ENCODE data around the gene FBLL1. TPM values are rescaled to one million over a fixed set of nuclear protein-coding genes. Genes with fewer than 3 reads are reported as not detected.

The FBLL1 gene
- total RNA-seq, 1 donor from 2014 or later = 4.5 TPM

DNA sequence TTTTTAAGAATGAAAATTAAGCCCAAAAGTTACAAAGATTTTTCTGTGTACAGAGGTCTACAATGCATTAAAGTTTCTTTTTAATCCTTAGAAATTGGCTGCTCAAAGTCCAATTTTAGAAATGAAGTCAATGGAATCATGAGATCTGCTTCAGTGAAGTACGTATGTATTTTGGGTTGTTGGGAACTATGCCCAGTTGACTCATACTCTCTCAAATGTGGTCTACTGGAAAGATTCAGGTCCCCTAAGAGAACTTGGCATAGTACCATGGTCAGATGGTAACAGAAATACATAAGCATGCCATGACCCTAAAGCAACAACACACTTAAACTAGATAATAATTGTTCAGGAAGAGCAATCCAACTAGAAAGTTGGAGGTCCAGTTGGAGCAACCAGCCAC is 23.0 kb downstream of the FBLL1 start:
- no peaks in the 10 kb centered on the region for H3K27me3 ChIP-seq (ENCODE audit: insufficient read depth, low read length)
- no peak overlapping the region for H3K4me2 ChIP-seq (ENCODE audit: low read length)
- H3K4me3 ChIP-seq (ENCODE audit: insufficient read depth, low read depth, low read length) = no peak overlapping the region
- peaks cover 21% of the 10 kb centered on the region for H3K36me3 ChIP-seq (ENCODE audit: insufficient read depth, low read length)
- Mint-ChIP-seq H3K27ac (ENCODE audit: unreplicated experiment) (no peak overlapping the region), H3K4me3 (ENCODE audit: unreplicated experiment) (no peak overlapping the region), H3K4me1 (ENCODE audit: low read depth, unreplicated experiment) (no peaks in the 10 kb centered on the region), H3K27me3 (ENCODE audit: low read depth, unreplicated experiment) (no peaks in the 10 kb centered on the region), H3K36me3 (ENCODE audit: low read depth, unreplicated experiment) (peaks cover 15% of the 10 kb centered on the region), H3K9me3 (ENCODE audit: unreplicated experiment) (no peaks in the 10 kb centered on the region)
- H3K27ac ChIP-seq (ENCODE audit: low read depth, low read length) = peak overlapping the region; percentile 35
- no peak overlapping the region for H2AFZ ChIP-seq (ENCODE audit: low read depth, low read length)
- TF ChIP-seq EZH2 (IDR thresholded peaks at IDR 0.05; ENCODE audit: insufficient read depth, low read length) (no peak), CTCF (IDR thresholded peaks at IDR 0.05; ENCODE audit: insufficient read depth, low read depth, low read length) (no peak)
- no peak overlapping the region for H3K9ac ChIP-seq (ENCODE audit: low read length)
- peaks cover 5% of the 10 kb centered on the region for H3K4me1 ChIP-seq (ENCODE audit: insufficient read depth, low read length)
- no peaks in the 10 kb centered on the region for H3K9me3 ChIP-seq (ENCODE audit: insufficient read depth, low read depth, low read length)
- peaks cover 45% of the 10 kb centered on the region for H4K20me1 ChIP-seq (ENCODE audit: insufficient read depth, low read length)
- peak; percentile 97 for DNase-seq (ENCODE audit: low read depth)
- FAIRE-seq = peak; percentile 13
- H3K79me2 ChIP-seq (ENCODE audit: insufficient read depth, low read length) = peaks cover 33% of the 10 kb centered on the region

- no peaks in the 10 kb centered on the region for H3K27me3 ChIP-seq (ENCODE audit: insufficient read depth, low read length)
- no peak overlapping the region for H3K4me2 ChIP-seq (ENCODE audit: low read length)
- FAIRE-seq (no peak), DNase-seq (ENCODE audit: low read depth) (no peak)
- H3K9me3 ChIP-seq (ENCODE audit: insufficient read depth, low read depth, low read length) = no peaks in the 10 kb centered on the region
- TF ChIP-seq CTCF (IDR thresholded peaks at IDR 0.05; ENCODE audit: insufficient read depth, low read depth, low read length) = no peak
- no peaks in the 10 kb centered on the region for H3K27me3 Mint-ChIP-seq (ENCODE audit: low read depth, unreplicated experiment)
- peaks cover 39% of the 10 kb centered on the region for H4K20me1 ChIP-seq (ENCODE audit: insufficient read depth, low read length)
- no peak overlapping the region for H2AFZ ChIP-seq (ENCODE audit: low read depth, low read length)
- H3K4me3 ChIP-seq (ENCODE audit: insufficient read depth, low read depth, low read length) = no peak overlapping the region
- peaks cover 15% of the 10 kb centered on the region for H3K36me3 Mint-ChIP-seq (ENCODE audit: low read depth, unreplicated experiment)
- peaks cover 23% of the 10 kb centered on the region for H3K36me3 ChIP-seq (ENCODE audit: insufficient read depth, low read length)
- H3K79me2 ChIP-seq (ENCODE audit: insufficient read depth, low read length) = peaks cover 30% of the 10 kb centered on the region
- H3K4me3 Mint-ChIP-seq (ENCODE audit: unreplicated experiment) = no peak overlapping the region
- no peaks in the 10 kb centered on the region for H3K9me3 Mint-ChIP-seq (ENCODE audit: unreplicated experiment)
- no peak overlapping the region for H3K27ac Mint-ChIP-seq (ENCODE audit: unreplicated experiment)
- H3K4me1 Mint-ChIP-seq (ENCODE audit: low read depth, unreplicated experiment) = no peaks in the 10 kb centered on the region
- H3K4me1 ChIP-seq (ENCODE audit: insufficient read depth, low read length) = peaks cover 5% of the 10 kb centered on the region
- H3K27ac ChIP-seq (ENCODE audit: low read depth, low read length) = no peak overlapping the region
- H3K9ac ChIP-seq (ENCODE audit: low read length) = no peak overlapping the region
Measured at GRCh38 chr5:168553377-168554130, 24.4 kb downstream of the FBLL1 start.

- Mint-ChIP-seq H3K27ac (ENCODE audit: unreplicated experiment) (no peak overlapping the region), H3K4me1 (ENCODE audit: low read depth, unreplicated experiment) (peaks cover 2% of the 10 kb centered on the region), H3K9me3 (ENCODE audit: unreplicated experiment) (no peaks in the 10 kb centered on the region), H3K36me3 (ENCODE audit: low read depth, unreplicated experiment) (peaks cover 11% of the 10 kb centered on the region), H3K4me3 (ENCODE audit: unreplicated experiment) (no peak overlapping the region), H3K27me3 (ENCODE audit: low read depth, unreplicated experiment) (no peaks in the 10 kb centered on the region)
- Histone ChIP-seq H3K27me3 (ENCODE audit: insufficient read depth, low read length) (no peaks in the 10 kb centered on the region), H3K9me3 (ENCODE audit: insufficient read depth, low read depth, low read length) (no peaks in the 10 kb centered on the region), H3K4me2 (ENCODE audit: low read length) (no peak overlapping the region), H3K4me3 (ENCODE audit: insufficient read depth, low read depth, low read length) (no peak overlapping the region), H3K9ac (ENCODE audit: low read length) (no peak overlapping the region), H3K36me3 (ENCODE audit: insufficient read depth, low read length) (peaks cover 38% of the 10 kb centered on the region), H4K20me1 (ENCODE audit: insufficient read depth, low read length) (peaks cover 43% of the 10 kb centered on the region), H2AFZ (ENCODE audit: low read depth, low read length) (no peak overlapping the region), H3K27ac (ENCODE audit: low read depth, low read length) (no peak overlapping the region), H3K4me1 (ENCODE audit: insufficient read depth, low read length) (peaks cover 3% of the 10 kb centered on the region), H3K79me2 (ENCODE audit: insufficient read depth, low read length) (peaks cover 24% of the 10 kb centered on the region)
- no peak for DNase-seq (ENCODE audit: low read depth)
- FAIRE-seq = no peak
- no peak for TF ChIP-seq CTCF (IDR thresholded peaks at IDR 0.05; ENCODE audit: insufficient read depth, low read depth, low read length)
- TF ChIP-seq EZH2 (IDR thresholded peaks at IDR 0.05; ENCODE audit: insufficient read depth, low read length) = no peak
Measured at GRCh38 chr5:168557389-168557788, 28.3 kb downstream of the FBLL1 start.
